Left forelimb (tissue), 1 donor: ENCODE measurements around the gene SORCS1.

Experiments
- DNase-seq: peaks from one replicate; pipeline ENCODE4 v3.0.0-alpha.2; 2018; ENCODE audit warnings: low spot score

The SORCS1 gene

GRCh38 chr10:106897719-106898118 is 266.8 kb downstream of the SORCS1 start:
- no peak for DNase-seq

GRCh38 chr10:106894692-106895091 is 269.8 kb downstream of the SORCS1 start:
- no peak for DNase-seq

- no peak for DNase-seq
Observed at GRCh38 chr10:106877574-106877973, 286.9 kb downstream of the SORCS1 start.

GRCh38 chr10:106874604-106874889 is 290.0 kb downstream of the SORCS1 start:
- DNase-seq, result no peak

- no peak for DNase-seq
Observed at GRCh38 chr10:106873770-106874603, 290.5 kb downstream of the SORCS1 start.

GRCh38 chr10:106872176-106872575 is 292.3 kb downstream of the SORCS1 start:
- no peak for DNase-seq

GRCh38 chr10:106866244-106866845 is 298.2 kb downstream of the SORCS1 start:
- no peak for DNase-seq

GRCh38 chr10:106864031-106864430 is 300.5 kb downstream of the SORCS1 start:
- no peak for DNase-seq

GRCh38 chr10:106863549-106863948 is 301.0 kb downstream of the SORCS1 start:
- no peak for DNase-seq

- no peak for DNase-seq
Observed at GRCh38 chr10:106859892-106860652, 304.4 kb downstream of the SORCS1 start.

GRCh38 chr10:106857728-106858127 is 306.8 kb downstream of the SORCS1 start:
- no peak for DNase-seq

GRCh38 chr10:106857213-106857612 is 307.3 kb downstream of the SORCS1 start:
- no peak for DNase-seq

- DNase-seq, result no peak
Observed at GRCh38 chr10:106836933-106837663, 327.4 kb downstream of the SORCS1 start.

- DNase-seq, result no peak
Observed at GRCh38 chr10:106832846-106833245, 331.7 kb downstream of the SORCS1 start.

- no peak for DNase-seq
Observed at GRCh38 chr10:106830471-106830870, 334.0 kb downstream of the SORCS1 start.

GRCh38 chr10:106830006-106830405 is 334.5 kb downstream of the SORCS1 start:
- no peak for DNase-seq

GRCh38 chr10:106826716-106827115 is 337.8 kb downstream of the SORCS1 start:
- no peak for DNase-seq

- no peak for DNase-seq
Observed at GRCh38 chr10:106825576-106826364, 338.7 kb downstream of the SORCS1 start.

- no peak for DNase-seq
Observed at GRCh38 chr10:106820579-106820978, 343.9 kb downstream of the SORCS1 start.

- DNase-seq, result no peak
Observed at GRCh38 chr10:106819490-106819889, 345.0 kb downstream of the SORCS1 start.

- DNase-seq, result no peak
Observed at GRCh38 chr10:106816318-106817085, 348.0 kb downstream of the SORCS1 start.
